Measurements from ENCODE around the gene PLRG1.

DNA sequence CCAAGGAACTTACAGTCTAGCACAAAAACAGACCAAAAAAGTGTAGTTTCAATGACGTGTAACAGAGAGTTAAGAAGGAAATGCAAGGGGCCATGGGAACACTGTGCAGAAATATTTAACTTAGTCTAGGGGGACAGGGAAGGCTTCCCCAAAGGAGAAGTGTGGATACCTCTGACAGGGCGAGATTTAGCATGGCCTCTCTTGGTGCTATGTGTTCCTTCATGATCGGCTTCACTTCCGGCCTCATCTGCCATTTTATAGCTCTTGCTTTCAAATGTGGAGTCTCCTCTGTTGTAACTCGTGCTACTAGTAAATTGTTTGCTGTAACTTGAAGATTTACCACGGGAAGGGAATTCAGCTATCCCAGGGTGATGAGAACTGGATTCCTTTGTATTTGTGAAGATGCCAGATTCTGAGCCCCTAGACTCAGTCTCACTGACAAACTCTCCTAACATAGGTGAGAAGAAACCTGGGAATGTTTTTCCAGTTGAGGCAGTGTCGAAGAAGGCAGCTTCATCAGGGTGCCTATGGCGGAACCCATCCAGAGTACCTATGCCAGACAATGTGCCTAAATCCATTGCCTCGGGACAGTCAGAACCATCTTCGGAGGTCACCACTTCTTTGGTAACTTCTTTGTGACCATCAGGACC is 35.3 kb upstream of the PLRG1 start:
- TF ChIP-seq, protein P1, sequence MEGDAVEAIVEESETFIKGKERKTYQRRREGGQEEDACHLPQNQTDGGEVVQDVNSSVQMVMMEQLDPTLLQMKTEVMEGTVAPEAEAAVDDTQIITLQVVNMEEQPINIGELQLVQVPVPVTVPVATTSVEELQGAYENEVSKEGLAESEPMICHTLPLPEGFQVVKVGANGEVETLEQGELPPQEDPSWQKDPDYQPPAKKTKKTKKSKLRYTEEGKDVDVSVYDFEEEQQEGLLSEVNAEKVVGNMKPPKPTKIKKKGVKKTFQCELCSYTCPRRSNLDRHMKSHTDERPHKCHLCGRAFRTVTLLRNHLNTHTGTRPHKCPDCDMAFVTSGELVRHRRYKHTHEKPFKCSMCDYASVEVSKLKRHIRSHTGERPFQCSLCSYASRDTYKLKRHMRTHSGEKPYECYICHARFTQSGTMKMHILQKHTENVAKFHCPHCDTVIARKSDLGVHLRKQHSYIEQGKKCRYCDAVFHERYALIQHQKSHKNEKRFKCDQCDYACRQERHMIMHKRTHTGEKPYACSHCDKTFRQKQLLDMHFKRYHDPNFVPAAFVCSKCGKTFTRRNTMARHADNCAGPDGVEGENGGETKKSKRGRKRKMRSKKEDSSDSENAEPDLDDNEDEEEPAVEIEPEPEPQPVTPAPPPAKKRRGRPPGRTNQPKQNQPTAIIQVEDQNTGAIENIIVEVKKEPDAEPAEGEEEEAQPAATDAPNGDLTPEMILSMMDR (IDR thresholded peaks at IDR 0.05; ENCODE audit: low read depth, low read length, missing input control): no peak
- TF ChIP-seq SP1 (IDR thresholded peaks at IDR 0.05): peak; percentile 6
- no peak for TF ChIP-seq GABPA (IDR thresholded peaks at IDR 0.05 in 1 of 2, conservative IDR thresholded peaks at IDR 0.05 in 1 of 2)
- TF ChIP-seq, protein P2, sequence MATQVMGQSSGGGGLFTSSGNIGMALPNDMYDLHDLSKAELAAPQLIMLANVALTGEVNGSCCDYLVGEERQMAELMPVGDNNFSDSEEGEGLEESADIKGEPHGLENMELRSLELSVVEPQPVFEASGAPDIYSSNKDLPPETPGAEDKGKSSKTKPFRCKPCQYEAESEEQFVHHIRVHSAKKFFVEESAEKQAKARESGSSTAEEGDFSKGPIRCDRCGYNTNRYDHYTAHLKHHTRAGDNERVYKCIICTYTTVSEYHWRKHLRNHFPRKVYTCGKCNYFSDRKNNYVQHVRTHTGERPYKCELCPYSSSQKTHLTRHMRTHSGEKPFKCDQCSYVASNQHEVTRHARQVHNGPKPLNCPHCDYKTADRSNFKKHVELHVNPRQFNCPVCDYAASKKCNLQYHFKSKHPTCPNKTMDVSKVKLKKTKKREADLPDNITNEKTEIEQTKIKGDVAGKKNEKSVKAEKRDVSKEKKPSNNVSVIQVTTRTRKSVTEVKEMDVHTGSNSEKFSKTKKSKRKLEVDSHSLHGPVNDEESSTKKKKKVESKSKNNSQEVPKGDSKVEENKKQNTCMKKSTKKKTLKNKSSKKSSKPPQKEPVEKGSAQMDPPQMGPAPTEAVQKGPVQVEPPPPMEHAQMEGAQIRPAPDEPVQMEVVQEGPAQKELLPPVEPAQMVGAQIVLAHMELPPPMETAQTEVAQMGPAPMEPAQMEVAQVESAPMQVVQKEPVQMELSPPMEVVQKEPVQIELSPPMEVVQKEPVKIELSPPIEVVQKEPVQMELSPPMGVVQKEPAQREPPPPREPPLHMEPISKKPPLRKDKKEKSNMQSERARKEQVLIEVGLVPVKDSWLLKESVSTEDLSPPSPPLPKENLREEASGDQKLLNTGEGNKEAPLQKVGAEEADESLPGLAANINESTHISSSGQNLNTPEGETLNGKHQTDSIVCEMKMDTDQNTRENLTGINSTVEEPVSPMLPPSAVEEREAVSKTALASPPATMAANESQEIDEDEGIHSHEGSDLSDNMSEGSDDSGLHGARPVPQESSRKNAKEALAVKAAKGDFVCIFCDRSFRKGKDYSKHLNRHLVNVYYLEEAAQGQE (IDR thresholded peaks at IDR 0.05): no peak
- TF ChIP-seq HNF4G (IDR thresholded peaks at IDR 0.05): no peak
- TF ChIP-seq RAD21 (IDR thresholded peaks at IDR 0.05): no peak
- peak; percentile 56 for TF ChIP-seq YY1 (IDR thresholded peaks at IDR 0.05)
- no peak for TF ChIP-seq TAF1 (conservative IDR thresholded peaks at IDR 0.05)

Data from liver (tissue), 3 donors.